Stimulated activated CD8-positive, alpha-beta memory T cell treated with anti-CD3 and anti-CD28 coated beads, Interleukin-15, amount 100 ng/mL, for 4 hours (primary cell): ENCODE data around the gene SELP.

Experiments
- DNase-seq, 2 donors: peaks; one replicate each; pipeline ENCODE4 v3.0.0-alpha.2; 2020; ENCODE audit warnings: low read depth in 2 of 2

Gene SELP

GRCh38 chr1:169576241-169576934 is 53.5 kb downstream of the SELP start:
- DNase-seq, result no peak

GRCh38 chr1:169574336-169574735 is 55.6 kb downstream of the SELP start:
- DNase-seq, result no peak

GRCh38 chr1:169572187-169572586 is 57.7 kb downstream of the SELP start:
- no peak for DNase-seq

- no peak for DNase-seq
Observed at GRCh38 chr1:169571450-169571849, 58.5 kb downstream of the SELP start.

GRCh38 chr1:169570172-169570574 is 59.8 kb downstream of the SELP start:
- DNase-seq, result no peak

- DNase-seq, result no peak
Observed at GRCh38 chr1:169568497-169568896, 61.4 kb downstream of the SELP start.

- DNase-seq, result no peak
Observed at GRCh38 chr1:169565335-169566271, 64.3 kb downstream of the SELP start.

GRCh38 chr1:169563650-169564049 is 66.3 kb downstream of the SELP start:
- DNase-seq, result no peak

GRCh38 chr1:169563019-169563615 is 66.8 kb downstream of the SELP start:
- DNase-seq, result no peak

GRCh38 chr1:169561692-169562091 is 68.2 kb downstream of the SELP start:
- DNase-seq, result no peak

- no peak for DNase-seq
Observed at GRCh38 chr1:169557131-169557530, 72.8 kb downstream of the SELP start.

- no peak for DNase-seq
Observed at GRCh38 chr1:169550294-169550693, 79.6 kb downstream of the SELP start.

- no peak for DNase-seq
Observed at GRCh38 chr1:169548282-169548681, 81.6 kb downstream of the SELP start.

GRCh38 chr1:169546087-169546995 is 83.6 kb downstream of the SELP start:
- peak in 1 of 2 donors; percentile 22 for DNase-seq

GRCh38 chr1:169545472-169545871 is 84.5 kb downstream of the SELP start:
- DNase-seq, result no peak

- no peak for DNase-seq
Observed at GRCh38 chr1:169538998-169539871, 90.7 kb downstream of the SELP start.
